GM20431 (cell line): ENCODE results near the gene ITPKC.
"Not testable (repeated sequence)": the region's sequence is repeated elsewhere in the genome, so short reads cannot be mapped to it uniquely, and the experiment has no call there.

Experiments used
- in situ Hi-C: fragments of 300-500 bp; cut with MseI, MboI; formaldehyde crosslinking; loops from one replicate; pipeline ENCODE4 v1.15.0; 2020; ENCODE audit warnings: low sequenced_read_pairs; ENCODE audit not compliant: unreplicated experiment

ITPKC gene

DNA sequence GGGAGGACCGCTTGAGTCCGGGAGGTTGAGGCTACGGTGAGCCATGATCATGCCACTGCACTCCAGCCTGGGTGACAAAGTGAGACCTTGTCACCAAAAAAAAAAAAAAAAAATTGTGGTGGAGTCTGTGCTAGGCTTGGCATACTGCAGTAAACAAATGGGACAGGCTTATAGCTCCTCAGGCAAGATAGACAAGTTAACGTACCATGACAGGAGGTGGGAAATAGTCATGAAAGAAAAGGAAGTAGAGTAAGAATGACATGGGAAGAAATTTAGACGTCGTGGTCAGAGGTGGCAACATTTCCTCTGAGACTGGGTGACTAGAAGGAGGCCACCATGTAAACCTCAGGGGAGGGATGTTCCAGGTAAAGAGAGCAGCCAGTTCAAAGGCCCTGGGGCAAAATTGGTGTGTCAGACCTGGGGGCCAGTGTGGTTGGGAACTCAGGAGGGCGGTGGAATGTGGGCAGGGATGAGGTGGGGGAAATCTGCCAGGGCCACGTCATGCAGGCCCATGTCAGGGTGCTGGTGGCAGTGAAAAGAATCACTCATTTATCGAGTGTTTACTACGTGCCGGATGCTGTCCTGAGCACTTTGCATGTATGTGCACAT, 39.7 kb downstream of the ITPKC start:
- in situ Hi-C loops = no loop called here

DNA sequence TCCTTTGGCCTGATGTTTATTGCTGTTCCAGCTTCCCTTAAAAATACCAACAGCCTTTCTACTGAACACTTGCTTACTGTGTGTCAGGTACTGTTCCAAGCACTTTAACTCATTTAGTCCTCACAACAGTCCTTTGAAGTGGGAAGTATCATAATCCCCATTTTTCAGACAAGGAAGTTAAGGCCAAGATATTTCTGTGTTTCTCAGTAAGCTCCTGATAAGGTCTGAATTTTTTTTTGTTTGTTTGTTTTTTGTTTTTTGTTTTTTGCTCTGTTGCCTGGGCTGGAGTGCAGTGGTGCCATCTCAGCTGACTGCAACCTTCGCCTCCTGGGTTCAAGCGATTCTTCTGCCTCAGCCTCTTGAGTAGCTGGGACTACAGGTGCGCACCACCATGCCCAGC, 41.6 kb downstream of the ITPKC start:
- in situ Hi-C loops = no loop called here

DNA sequence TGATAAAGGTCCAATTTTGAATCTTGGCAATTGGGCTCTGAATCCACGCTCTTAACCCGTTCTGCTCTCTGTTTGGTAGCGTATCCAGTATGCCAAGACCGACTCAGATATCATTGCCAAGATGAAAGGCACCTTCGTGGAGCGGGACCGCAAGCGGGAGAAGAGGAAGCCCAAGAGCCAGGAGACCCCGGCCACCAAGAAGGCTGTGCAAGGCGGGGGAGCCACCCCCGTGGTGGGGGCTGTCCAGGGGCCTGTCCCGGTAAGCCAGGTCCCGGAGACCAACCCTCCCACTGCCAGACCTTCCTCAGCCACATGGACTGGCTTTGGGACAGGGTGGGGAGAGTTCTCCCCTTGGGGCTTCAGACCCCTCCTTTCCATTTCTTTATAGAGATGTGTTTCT, 42.4 kb downstream of the ITPKC start:
- in situ Hi-C loops = no loop called here

DNA sequence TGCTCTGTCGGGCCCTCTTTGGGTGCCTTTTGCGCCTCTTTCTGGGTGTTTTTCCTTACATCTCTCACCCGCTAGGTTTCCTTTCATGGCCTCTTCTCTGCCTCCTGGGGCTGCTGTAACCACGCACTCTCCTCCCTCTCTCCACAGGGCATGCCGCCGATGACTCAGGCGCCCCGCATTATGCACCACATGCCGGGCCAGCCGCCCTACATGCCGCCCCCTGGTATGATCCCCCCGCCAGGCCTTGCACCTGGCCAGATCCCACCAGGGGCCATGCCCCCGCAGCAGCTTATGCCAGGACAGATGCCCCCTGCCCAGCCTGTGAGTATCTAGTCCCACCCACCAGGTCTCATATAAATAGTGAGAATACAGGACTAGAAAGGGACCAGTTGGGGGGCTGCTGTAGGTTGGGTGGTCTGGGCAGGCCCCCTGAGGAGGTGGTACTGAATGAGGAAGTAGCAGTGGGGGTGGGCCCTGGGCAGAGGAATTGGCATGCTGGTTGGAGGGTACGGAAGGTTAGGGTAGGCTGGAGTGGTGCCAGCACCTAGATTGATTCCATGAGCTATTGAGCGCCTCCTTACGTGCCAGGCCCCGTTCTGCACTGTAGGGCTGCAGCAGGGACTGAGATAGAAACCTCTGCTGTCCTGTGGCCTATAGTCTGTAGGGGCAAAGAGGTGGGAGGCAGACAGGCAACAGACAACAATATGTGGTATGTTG, 46.0 kb downstream of the ITPKC start:
- in situ Hi-C loops = loop anchor here (10.0 kb wide), 1 partner anchor 52 kb away; no protein-coding TSS in a partner anchor

DNA sequence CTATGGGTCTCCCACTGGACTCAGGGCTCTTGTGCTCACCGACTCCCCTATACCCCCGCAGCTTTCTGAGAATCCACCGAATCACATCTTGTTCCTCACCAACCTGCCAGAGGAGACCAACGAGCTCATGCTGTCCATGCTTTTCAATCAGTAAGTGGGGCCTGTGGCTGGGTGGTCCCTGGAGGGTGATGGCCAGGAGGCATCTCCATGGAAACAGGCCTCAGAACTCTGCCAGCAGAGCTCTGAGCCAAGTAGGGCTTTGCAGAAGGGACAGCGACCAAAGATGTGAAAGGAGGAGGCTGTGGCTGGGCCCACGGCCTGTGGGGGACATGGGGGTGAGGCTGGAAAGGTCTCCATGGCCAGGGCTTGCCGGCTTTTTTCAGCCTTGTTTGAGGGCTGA, 46.6 kb downstream of the ITPKC start:
- in situ Hi-C loops = loop anchor here (10.0 kb wide), 1 partner anchor 51 kb away; no protein-coding TSS in a partner anchor

DNA sequence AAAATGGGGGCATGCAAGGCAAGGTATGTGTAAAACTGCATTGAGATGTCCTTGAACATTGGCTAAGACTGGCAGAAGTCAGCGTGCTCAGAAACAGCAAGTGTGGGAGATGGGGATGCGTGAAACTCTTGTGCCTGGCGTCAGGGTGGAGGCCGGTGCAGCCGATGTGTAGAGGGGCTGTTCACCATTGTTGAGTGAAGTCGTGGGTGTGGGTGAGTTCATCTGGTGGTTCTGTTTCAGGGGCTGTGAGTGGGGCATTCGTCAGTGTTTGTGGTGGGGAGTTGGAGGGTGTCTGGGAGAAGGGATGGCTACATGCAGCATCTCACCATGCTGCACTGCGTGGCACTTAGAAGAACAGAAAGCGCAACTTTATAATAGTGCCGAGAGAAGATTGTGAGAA, 47.1 kb downstream of the ITPKC start:
- in situ Hi-C loops = loop anchor here (10.0 kb wide), 1 partner anchor 51 kb away; no protein-coding TSS in a partner anchor

GRCh38 chr19:40766385-40766784, 49.5 kb downstream of the ITPKC start:
- in situ Hi-C loops = loop anchor here (10.0 kb wide), 1 partner anchor 48 kb away; no protein-coding TSS in a partner anchor

DNA sequence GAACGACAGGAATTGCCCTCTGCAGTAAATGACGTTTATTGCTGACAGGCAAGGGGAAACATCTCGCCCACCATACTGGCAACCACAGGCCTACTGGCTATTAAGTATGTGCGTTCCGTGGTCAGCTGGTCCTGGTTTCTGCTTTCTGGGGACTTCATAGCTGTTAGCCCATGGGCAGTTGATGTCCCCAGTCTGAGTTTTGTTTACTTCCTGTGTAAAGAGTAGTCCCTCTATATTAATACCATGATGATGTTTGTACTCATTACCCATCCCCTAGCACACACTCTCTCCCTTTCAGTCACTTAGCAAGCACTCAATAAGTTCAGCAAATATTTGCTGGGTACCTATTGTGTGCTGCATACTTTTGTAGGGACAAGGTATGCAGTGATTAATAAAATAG, 52.0 kb downstream of the ITPKC start:
- in situ Hi-C loops = loop anchor here (10.0 kb wide), 1 partner anchor 46 kb away; no protein-coding TSS in a partner anchor

GRCh38 chr19:40771101-40771862, 54.4 kb downstream of the ITPKC start:
- in situ Hi-C loops = not testable (repeated sequence)

- in situ Hi-C loops = no loop called here
Measured at GRCh38 chr19:40774916-40775631, 58.2 kb downstream of the ITPKC start, which contains the start of gene MIA. MIA (plus strand) TSS chr19:40775521; CDS start chr19:40775543, 22 bp downstream.

- in situ Hi-C loops = no loop called here
Measured at GRCh38 chr19:40775632-40776022, 58.7 kb downstream of the ITPKC start.

GRCh38 chr19:40776364-40776763, 59.5 kb downstream of the ITPKC start:
- in situ Hi-C loops = no loop called here

- in situ Hi-C loops = no loop called here
Measured at GRCh38 chr19:40776932-40777644, 60.2 kb downstream of the ITPKC start.

- in situ Hi-C loops = no loop called here
Measured at GRCh38 chr19:40777645-40777936, 60.7 kb downstream of the ITPKC start.

GRCh38 chr19:40777937-40778705, 61.2 kb downstream of the ITPKC start, which contains the start of gene RAB4B:
RAB4B (plus strand) TSS chr19:40778247; CDS start chr19:40778376, 129 bp downstream.
- in situ Hi-C loops = no loop called here

DNA sequence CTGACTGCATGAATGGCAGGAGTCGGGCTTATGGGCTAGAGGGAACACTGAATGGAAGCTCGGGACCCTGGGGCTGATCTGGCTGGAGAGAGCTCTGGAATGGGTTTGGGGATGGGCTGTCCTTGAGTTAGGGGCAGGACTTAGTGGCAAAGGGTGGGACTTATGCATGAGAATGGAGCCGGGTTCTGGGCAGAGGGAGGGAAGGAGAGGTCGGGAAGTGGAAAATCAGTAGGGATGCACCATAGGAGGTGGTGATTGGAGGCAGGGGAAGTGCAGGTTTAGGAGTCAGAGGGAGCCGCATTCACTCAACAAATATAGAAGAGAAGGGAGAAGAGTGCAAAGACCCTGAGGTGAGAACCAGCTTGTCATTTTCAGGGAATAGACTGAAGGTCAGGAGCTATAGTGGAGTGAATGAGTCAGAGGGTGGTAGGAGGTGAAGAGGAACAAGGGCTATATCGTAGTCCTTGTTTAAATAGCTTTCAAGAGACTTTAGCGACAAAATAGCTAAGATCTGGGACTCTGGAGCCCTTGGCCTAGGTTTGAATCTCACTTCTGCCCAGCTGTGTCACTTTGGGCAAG, 61.9 kb downstream of the ITPKC start:
- in situ Hi-C loops = no loop called here

- in situ Hi-C loops = no loop called here
Measured at GRCh38 chr19:40780582-40780981, 63.7 kb downstream of the ITPKC start.

DNA sequence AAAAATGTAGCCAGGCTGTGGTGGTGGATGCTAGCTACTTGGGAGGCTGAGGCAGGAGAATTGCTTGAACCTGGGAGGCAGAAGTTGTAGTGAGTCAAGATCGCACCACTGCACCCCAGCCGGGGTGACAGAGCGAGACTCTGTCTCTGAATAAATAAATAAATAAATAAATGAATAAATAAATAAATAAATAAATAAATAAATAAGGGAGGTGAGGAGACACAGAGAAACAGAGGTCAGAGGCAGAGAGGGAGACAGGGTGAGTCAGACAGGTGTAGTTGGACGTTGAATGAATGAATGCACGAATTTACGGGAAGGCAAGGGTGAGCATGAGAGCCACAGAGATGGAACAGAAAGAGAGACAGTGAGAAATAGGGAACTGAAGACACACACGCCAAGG, 64.2 kb downstream of the ITPKC start:
- in situ Hi-C loops = no loop called here

DNA sequence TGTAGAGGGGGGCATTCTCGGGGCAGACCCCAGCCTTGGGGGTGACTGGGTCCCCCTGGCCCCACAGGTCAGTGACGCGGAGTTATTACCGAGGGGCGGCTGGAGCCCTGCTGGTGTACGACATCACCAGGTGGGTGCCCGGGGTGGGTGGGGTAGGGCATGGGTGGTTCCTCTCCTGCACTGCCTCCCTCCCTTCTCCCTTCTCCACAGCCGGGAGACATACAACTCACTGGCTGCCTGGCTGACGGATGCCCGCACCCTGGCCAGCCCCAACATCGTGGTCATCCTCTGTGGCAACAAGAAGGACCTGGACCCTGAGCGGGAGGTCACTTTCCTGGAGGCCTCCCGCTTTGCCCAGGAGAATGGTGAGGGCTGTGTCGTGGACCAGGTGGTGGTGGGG, 66.8 kb downstream of the ITPKC start:
- in situ Hi-C loops = no loop called here
